ENCODE measurements around the gene PPP4C.

DNA sequence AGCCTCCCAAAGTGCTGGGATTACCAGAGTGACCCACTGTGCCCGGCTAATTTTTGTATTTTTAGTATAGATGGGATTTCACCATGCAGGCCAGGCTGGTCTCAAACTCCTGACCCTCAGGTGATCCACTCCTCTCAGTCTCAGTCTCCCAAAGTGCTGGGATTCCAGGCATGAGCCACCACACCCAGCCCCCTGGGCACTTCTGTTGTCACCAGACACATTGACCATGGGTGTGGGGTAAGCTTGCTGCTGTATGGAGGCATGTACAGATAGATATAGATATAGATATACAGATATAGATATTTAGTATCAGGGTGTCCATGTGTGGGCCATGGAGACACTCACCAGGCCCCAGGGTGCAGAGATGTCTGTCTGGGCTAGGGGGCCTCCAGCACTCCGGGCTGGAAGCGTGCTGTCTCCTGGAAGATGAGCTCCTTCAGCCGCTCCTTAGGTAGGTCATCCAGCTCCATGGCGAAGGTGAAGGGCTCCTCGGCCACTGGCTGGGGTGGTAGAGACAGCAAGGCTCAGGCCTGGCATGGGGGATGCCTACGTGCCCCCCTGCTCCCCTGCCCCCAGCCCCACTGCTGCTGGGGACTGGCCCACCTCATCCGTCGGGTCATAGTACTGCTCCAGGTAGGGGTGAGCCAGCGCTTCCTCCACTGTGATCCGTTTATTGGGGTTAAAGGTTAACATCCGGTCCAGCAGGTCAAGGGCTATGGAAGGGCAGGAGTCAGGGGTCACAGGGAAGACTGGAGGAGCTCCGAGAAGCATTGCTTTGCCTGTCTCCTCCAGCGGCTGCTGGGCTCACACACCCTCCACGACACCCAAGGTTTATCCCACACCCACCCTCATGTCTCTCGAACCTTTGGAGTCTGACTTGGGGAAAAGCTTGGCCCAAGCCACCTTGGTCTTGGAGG lies 40.8 kb downstream of the PPP4C start:
- TF ChIP-seq, protein P1, sequence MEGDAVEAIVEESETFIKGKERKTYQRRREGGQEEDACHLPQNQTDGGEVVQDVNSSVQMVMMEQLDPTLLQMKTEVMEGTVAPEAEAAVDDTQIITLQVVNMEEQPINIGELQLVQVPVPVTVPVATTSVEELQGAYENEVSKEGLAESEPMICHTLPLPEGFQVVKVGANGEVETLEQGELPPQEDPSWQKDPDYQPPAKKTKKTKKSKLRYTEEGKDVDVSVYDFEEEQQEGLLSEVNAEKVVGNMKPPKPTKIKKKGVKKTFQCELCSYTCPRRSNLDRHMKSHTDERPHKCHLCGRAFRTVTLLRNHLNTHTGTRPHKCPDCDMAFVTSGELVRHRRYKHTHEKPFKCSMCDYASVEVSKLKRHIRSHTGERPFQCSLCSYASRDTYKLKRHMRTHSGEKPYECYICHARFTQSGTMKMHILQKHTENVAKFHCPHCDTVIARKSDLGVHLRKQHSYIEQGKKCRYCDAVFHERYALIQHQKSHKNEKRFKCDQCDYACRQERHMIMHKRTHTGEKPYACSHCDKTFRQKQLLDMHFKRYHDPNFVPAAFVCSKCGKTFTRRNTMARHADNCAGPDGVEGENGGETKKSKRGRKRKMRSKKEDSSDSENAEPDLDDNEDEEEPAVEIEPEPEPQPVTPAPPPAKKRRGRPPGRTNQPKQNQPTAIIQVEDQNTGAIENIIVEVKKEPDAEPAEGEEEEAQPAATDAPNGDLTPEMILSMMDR (IDR thresholded peaks at IDR 0.05; ENCODE audit: low read depth, low read length): no peak
- TF ChIP-seq EZH2phosphoT487 (IDR thresholded peaks at IDR 0.05; ENCODE audit: low read depth): no peak
